ENCODE results near the gene CAPRIN2. TPM values are rescaled to one million over a fixed set of nuclear protein-coding genes. Genes with fewer than 3 reads are reported as not detected.

The CAPRIN2 gene
- polyA plus RNA-seq, 1 donor from 2014 or later: 132 TPM

- peaks cover 7% of the 10 kb centered on the region for H3K79me2 ChIP-seq (replicated peaks; ENCODE audit: insufficient read depth, low read length)
Measured at GRCh38 chr12:30753751-30754382, 884 bp downstream of the CAPRIN2 start.

GRCh38 chr12:30753233-30753632, 1.5 kb downstream of the CAPRIN2 start:
- no peaks in the 10 kb centered on the region for H3K9me2 ChIP-seq (ENCODE audit: insufficient read depth, low read length)
- no peaks in the 10 kb centered on the region for H3K9me3 ChIP-seq (ENCODE audit: low read length)
- no peaks in the 10 kb centered on the region for H3K36me3 ChIP-seq (ENCODE audit: insufficient read depth, low read length)
- H3K4me3 ChIP-seq (ENCODE audit: low read length): peak overlapping the region; percentile 81
- H3F3A ChIP-seq (ENCODE audit: insufficient read depth, low read length, poor library complexity, severe bottlenecking): no peaks in the 10 kb centered on the region
- H3K4me2 ChIP-seq (ENCODE audit: low read length): peak overlapping the region; percentile 60
- no peak overlapping the region for H2AFZ ChIP-seq (ENCODE audit: low read depth, low read length)
- H3K9ac ChIP-seq (ENCODE audit: low read length): no peak overlapping the region
- peaks cover 7% of the 10 kb centered on the region for H3K79me2 ChIP-seq (replicated peaks; ENCODE audit: insufficient read depth, low read length)
- H3K27me3 ChIP-seq (ENCODE audit: insufficient read depth, low read depth, low read length): no peaks in the 10 kb centered on the region
- H4K20me1 ChIP-seq (ENCODE audit: insufficient read depth): no peaks in the 10 kb centered on the region
- no peak overlapping the region for H3K27ac ChIP-seq (ENCODE audit: low read length)
- peak; percentile 44 for TF ChIP-seq CTCF (IDR thresholded peaks at IDR 0.05; ENCODE audit: poor library complexity, severe bottlenecking)
- no peak for TF ChIP-seq TAF1 (IDR thresholded peaks at IDR 0.05; ENCODE audit: low read depth)

More at GRCh38 chr12:30753751-30754382, 884 bp downstream of the CAPRIN2 start:
- Histone ChIP-seq H3K4me2 (ENCODE audit: low read length) (peak overlapping the region; percentile 60), H3K4me3 (ENCODE audit: low read length) (peak overlapping the region; percentile 81), H3K36me3 (ENCODE audit: insufficient read depth, low read length) (no peaks in the 10 kb centered on the region), H3K9ac (ENCODE audit: low read length) (peak overlapping the region; percentile 79), H3K9me2 (ENCODE audit: insufficient read depth, low read length) (no peaks in the 10 kb centered on the region), H2AFZ (ENCODE audit: low read depth, low read length) (peak overlapping the region; percentile 47), H4K20me1 (ENCODE audit: insufficient read depth) (no peaks in the 10 kb centered on the region), H3K27ac (ENCODE audit: low read length) (peak overlapping the region; percentile 59), H3F3A (ENCODE audit: insufficient read depth, low read length, poor library complexity, severe bottlenecking) (no peaks in the 10 kb centered on the region), H3K27me3 (ENCODE audit: insufficient read depth, low read depth, low read length) (no peaks in the 10 kb centered on the region), H3K9me3 (ENCODE audit: low read length) (no peaks in the 10 kb centered on the region)
- no peak for TF ChIP-seq MXI1 (conservative IDR thresholded peaks at IDR 0.05; ENCODE audit: poor library complexity, severe bottlenecking)
- no peak for TF ChIP-seq EP300 (conservative IDR thresholded peaks at IDR 0.05; ENCODE audit: poor library complexity, severe bottlenecking)
- no peak for TF ChIP-seq RAD21 (conservative IDR thresholded peaks at IDR 0.05)
- TF ChIP-seq CTCF (IDR thresholded peaks at IDR 0.05; ENCODE audit: poor library complexity, severe bottlenecking): no peak
- no peak for TF ChIP-seq REST (IDR thresholded peaks at IDR 0.05; ENCODE audit: borderline replicate concordance)
- no peak for TF ChIP-seq EZH2 (IDR thresholded peaks at IDR 0.05; ENCODE audit: borderline replicate concordance, insufficient read depth, low read length, poor library complexity, severe bottlenecking)
- TF ChIP-seq SMC3 (conservative IDR thresholded peaks at IDR 0.05; ENCODE audit: poor library complexity): no peak
- no peak for TF ChIP-seq TAF1 (IDR thresholded peaks at IDR 0.05; ENCODE audit: low read depth)
- no peak for TF ChIP-seq POLR2AphosphoS5 (IDR thresholded peaks at IDR 0.05)
